ENCODE results near the gene RHEB.

Gene RHEB

GRCh38 chr7:151423226-151423625 lies 96.5 kb downstream of the RHEB start:
- no peak for TF ChIP-seq CTCF (IDR thresholded peaks at IDR 0.05; ENCODE audit: borderline replicate concordance, insufficient read depth, low read depth, low read length)
- no peak overlapping the region for H3K4me3 ChIP-seq (ENCODE audit: low read depth, low read length)

GRCh38 chr7:151422212-151422611 lies 97.5 kb downstream of the RHEB start:
- TF ChIP-seq CTCF (IDR thresholded peaks at IDR 0.05; ENCODE audit: borderline replicate concordance, insufficient read depth, low read depth, low read length) = no peak
- H3K4me3 ChIP-seq (ENCODE audit: low read depth, low read length) = no peak overlapping the region

GRCh38 chr7:151420144-151420543 lies 99.6 kb downstream of the RHEB start:
- no peak for TF ChIP-seq CTCF (IDR thresholded peaks at IDR 0.05; ENCODE audit: borderline replicate concordance, insufficient read depth, low read depth, low read length)
- no peak overlapping the region for H3K4me3 ChIP-seq (ENCODE audit: low read depth, low read length)

GRCh38 chr7:151416941-151417315 lies 102.8 kb downstream of the RHEB start:
- H3K4me3 ChIP-seq (ENCODE audit: low read depth, low read length) = no peak overlapping the region
- TF ChIP-seq CTCF (IDR thresholded peaks at IDR 0.05; ENCODE audit: borderline replicate concordance, insufficient read depth, low read depth, low read length) = no peak

- TF ChIP-seq CTCF (IDR thresholded peaks at IDR 0.05; ENCODE audit: borderline replicate concordance, insufficient read depth, low read depth, low read length) = no peak
- no peak overlapping the region for H3K4me3 ChIP-seq (ENCODE audit: low read depth, low read length)
Measured at GRCh38 chr7:151416112-151416940, 103.4 kb downstream of the RHEB start.
